Osteoblast (primary cell): Measurements from ENCODE around the gene KATNB1. TPM values are rescaled to one million over a fixed set of nuclear protein-coding genes. Genes with fewer than 3 reads are reported as not detected.
A peak's percentile ranks its signal among the peaks of the same experiment; 100 is the strongest.

Experiments
- DNase-seq: peaks from one replicate; pipeline ENCODE4 v3.0.0; 2011; ENCODE audit warnings: low spot score, mixed read lengths; ENCODE audit not compliant: insufficient read length; ENCODE audit errors: missing footprints
- H2AFZ ChIP-seq: 2 replicates; pipeline ENCODE4 v1.6.0; 2011; ENCODE audit warnings: mild to moderate bottlenecking, low read length
- H3K27ac ChIP-seq: 2 replicates; pipeline ENCODE4 v1.5.1; 2011; ENCODE audit warnings: mild to moderate bottlenecking, low read depth, low read length, moderate library complexity
- H3K27me3 ChIP-seq: 2 replicates; pipeline ENCODE4 v1.6.0; 2012; ENCODE audit warnings: mild to moderate bottlenecking, control low read depth, inconsistent platforms, low read length, moderate library complexity; ENCODE audit not compliant: insufficient read depth
- H3K36me3 ChIP-seq: 2 replicates; pipeline ENCODE4 v1.5.1; 2011; ENCODE audit warnings: mild to moderate bottlenecking, low read length, control low read depth, moderate library complexity; ENCODE audit not compliant: insufficient read depth
- H3K4me1 ChIP-seq: 2 replicates; pipeline ENCODE4 v1.5.1; 2011; ENCODE audit warnings: mild to moderate bottlenecking, low read length, control low read depth, moderate library complexity; ENCODE audit not compliant: insufficient read depth
- H3K4me2 ChIP-seq: 2 replicates; pipeline ENCODE4 v1.6.0; 2011; ENCODE audit warnings: mild to moderate bottlenecking, low read length; ENCODE audit not compliant: insufficient read depth
- H3K4me3 ChIP-seq: fragments of 200-600 bp; sonication (generic); 3 replicates; pipeline ENCODE4 v1.5.1; 2012; ENCODE audit warnings: mild to moderate bottlenecking, low read length, inconsistent platforms; ENCODE audit not compliant: insufficient read depth
- H3K79me2 ChIP-seq: 2 replicates; pipeline ENCODE4 v1.6.0; 2012; ENCODE audit warnings: mild to moderate bottlenecking, low read length, control low read depth, inconsistent platforms; ENCODE audit not compliant: insufficient read depth
- H3K9me3 ChIP-seq: 2 replicates; pipeline ENCODE4 v1.5.1; 2011; ENCODE audit warnings: low read depth, low read length, control low read depth
- H4K20me1 ChIP-seq: 2 replicates; pipeline ENCODE4 v1.6.0; 2012; ENCODE audit warnings: mild to moderate bottlenecking, low read length, control low read depth; ENCODE audit not compliant: insufficient read depth
- CTCF ChIP-seq: IDR thresholded peaks from 2 replicates; pipeline ENCODE4 v1.5.1; 2011; ENCODE audit warnings: mild to moderate bottlenecking, low read depth, low read length, moderate library complexity; ENCODE audit errors: extremely low read depth
- total RNA-seq: library from RNA; depleted of rRNA; stranded (reverse); fragments of >200 nt; gene quantifications from 2 replicates; pipeline ENCODE4 v1.2.3, GENCODE V29; 2012

KATNB1 gene
- total RNA-seq, 1 donor = 24.6 TPM

DNA sequence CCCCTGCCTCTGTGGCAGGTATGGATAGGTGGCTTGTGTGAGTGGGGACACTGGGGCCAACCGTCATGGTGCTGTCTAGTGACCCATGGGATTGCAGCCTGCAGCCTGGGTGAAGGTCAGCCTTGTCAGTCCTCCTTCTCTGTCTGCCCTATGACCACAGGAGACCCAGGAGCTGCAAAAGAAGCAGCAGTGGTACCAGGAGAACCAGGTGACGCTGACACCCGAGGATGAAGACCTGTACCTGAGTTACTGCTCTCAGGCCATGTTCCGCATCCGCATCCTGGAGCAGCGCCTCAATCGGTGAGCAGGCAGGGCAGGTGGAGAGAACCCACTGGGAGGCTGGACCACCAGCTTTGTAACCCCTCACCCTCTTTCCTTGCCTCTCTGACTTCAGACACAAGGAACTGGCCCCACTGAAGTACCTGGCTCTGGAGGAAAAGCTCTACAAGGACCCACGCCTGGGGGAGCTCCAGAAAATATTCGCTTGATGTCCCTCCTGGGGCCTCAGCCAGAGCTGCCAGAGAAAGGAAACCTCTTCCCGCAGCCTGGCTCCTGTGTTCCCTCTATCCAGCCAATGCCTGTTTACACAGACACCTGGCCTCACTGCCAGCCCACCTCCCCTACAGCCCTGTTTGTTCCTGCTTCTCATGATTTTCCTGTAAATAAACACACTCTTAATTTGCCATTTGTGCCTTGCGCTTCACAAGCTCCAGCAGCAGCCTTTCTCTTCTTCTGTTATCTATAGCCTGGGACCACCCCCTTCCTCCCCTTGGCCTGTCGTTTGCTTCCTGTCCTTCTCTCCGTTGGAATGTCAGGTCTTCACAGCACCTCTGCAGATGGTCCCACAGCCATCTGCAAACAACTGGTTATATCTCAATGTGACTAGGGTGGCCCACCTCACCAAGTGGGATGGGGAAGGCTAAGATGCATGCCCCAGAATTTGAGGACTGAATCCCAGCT is 4.5 kb upstream of the KATNB1 start:
- peaks cover 2% of the 10 kb centered on the region for H3K9me3 ChIP-seq
- H3K4me2 ChIP-seq = no peak overlapping the region
- H2AFZ ChIP-seq = no peak overlapping the region
- no peaks in the 10 kb centered on the region for H3K36me3 ChIP-seq
- TF ChIP-seq CTCF = no peak
- no peak for DNase-seq
- peaks cover 3% of the 10 kb centered on the region for H3K79me2 ChIP-seq
- H3K27me3 ChIP-seq = no peaks in the 10 kb centered on the region
- no peak overlapping the region for H3K4me3 ChIP-seq
- no peak overlapping the region for H3K27ac ChIP-seq
- peaks cover 1% of the 10 kb centered on the region for H3K4me1 ChIP-seq
- no peaks in the 10 kb centered on the region for H4K20me1 ChIP-seq

DNA sequence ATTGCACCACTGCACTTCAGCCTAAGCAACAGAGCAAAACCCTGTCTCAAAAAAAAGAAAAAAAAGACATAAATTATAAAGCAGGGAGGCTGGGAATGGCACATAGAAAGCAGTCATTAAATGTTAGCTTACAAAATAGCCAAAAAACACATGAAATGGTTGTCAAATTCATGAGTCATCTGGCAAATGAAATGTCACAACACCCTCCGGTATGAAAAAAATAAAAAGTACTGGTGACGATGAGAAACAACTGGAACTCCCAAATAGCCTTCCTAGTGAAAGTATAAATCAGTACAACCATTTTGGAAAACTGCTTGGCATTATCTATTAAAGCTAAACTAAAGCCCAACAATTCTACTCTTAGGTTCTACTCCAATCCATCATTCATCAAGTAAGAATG is 3.5 kb upstream of the KATNB1 start:
- Histone ChIP-seq H3K4me3 (no peak overlapping the region), H3K36me3 (no peaks in the 10 kb centered on the region), H3K27me3 (no peaks in the 10 kb centered on the region), H3K79me2 (peaks cover 5% of the 10 kb centered on the region), H4K20me1 (no peaks in the 10 kb centered on the region), H3K9me3 (peaks cover 2% of the 10 kb centered on the region), H3K4me1 (peaks cover 10% of the 10 kb centered on the region), H3K27ac (no peak overlapping the region), H2AFZ (no peak overlapping the region), H3K4me2 (no peak overlapping the region)
- peak; percentile 90 for DNase-seq
- no peak for TF ChIP-seq CTCF

DNA sequence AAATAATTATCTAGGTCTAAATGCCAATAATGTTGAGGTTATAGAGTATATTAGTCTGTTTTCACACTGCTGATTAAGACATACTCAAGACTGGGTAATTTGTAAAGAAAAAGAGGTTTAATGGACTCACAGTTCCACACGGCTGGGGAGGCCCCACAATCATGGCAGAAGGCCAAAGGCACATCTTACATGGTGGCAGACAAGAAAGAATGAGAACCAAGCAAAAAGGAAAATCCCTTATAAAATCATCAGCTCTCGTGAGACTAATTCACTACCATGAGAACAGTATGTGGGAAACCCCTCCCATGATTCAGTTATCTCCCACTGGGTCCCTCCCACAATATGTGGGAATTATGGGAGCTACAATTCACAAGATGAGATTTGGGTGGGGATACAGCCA is 2.9 kb upstream of the KATNB1 start:
- Histone ChIP-seq H3K27ac (no peak overlapping the region), H3K4me2 (no peak overlapping the region), H4K20me1 (no peaks in the 10 kb centered on the region), H3K79me2 (peaks cover 5% of the 10 kb centered on the region), H3K36me3 (no peaks in the 10 kb centered on the region), H2AFZ (no peak overlapping the region), H3K9me3 (peaks cover 2% of the 10 kb centered on the region), H3K27me3 (no peaks in the 10 kb centered on the region), H3K4me1 (peaks cover 13% of the 10 kb centered on the region), H3K4me3 (no peak overlapping the region)
- no peak for TF ChIP-seq CTCF
- no peak for DNase-seq

DNA sequence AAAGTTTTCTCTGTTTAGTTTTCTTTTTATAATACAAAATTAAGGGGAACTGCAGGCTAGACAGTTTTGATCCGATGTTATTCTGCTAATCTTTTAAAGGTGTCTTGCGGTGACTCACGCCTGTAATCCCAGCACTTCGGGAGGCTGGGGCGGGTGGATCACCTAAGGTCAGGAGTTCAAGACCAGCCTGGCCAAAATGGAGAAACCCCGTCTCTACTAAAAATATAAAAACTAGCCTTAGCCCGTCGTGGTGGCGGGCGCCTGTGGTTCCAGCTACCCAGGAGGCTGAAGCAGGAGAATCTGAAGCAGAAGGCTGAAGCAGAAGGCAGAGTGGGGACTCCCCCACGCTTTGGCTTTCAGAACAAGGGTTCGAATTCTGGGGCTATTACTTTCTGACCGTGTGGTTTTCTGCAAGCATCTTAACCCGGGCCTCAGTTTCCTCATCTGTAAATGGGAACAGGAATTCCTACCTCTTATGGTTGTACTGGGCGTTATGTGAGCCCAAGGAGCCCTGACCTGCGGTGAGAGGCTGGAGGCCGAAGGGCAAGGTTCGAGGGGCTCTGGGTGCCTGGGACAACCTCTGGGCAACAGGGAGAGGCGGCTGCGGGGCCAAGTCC is 1.2 kb upstream of the KATNB1 start:
- Histone ChIP-seq H3K27ac (peak overlapping the region; percentile 78), H3K36me3 (no peaks in the 10 kb centered on the region), H2AFZ (peak overlapping the region; percentile 81), H3K79me2 (peaks cover 12% of the 10 kb centered on the region), H3K4me3 (peak overlapping the region; percentile 74), H3K4me1 (peaks cover 13% of the 10 kb centered on the region), H3K4me2 (peak overlapping the region; percentile 85), H3K9me3 (peaks cover 2% of the 10 kb centered on the region), H3K27me3 (no peaks in the 10 kb centered on the region), H4K20me1 (no peaks in the 10 kb centered on the region)
- no peak for DNase-seq
- TF ChIP-seq CTCF = no peak
